HEK293 (cell line): Measurements from ENCODE around the gene UBR4.

Experiments used
- BCL6B ChIP-seq: fragments of 450-650 bp; formaldehyde crosslinking; IDR thresholded peaks from 2 replicates; pipeline ENCODE4 v1.5.1; 2017; ENCODE audit warnings: missing biosample characterization, missing genetic modification characterization
- GLIS1 ChIP-seq: fragments of 450-650 bp; formaldehyde crosslinking; IDR thresholded peaks from 2 replicates; pipeline ENCODE4 v1.5.1; 2016; ENCODE audit warnings: missing biosample characterization, missing genetic modification characterization
- KLF9 ChIP-seq: fragments of 450-650 bp; formaldehyde crosslinking; IDR thresholded peaks from 2 replicates; pipeline ENCODE4 v1.5.1; 2016; ENCODE audit warnings: missing biosample characterization, missing genetic modification characterization, low read depth
- MZF1 ChIP-seq: fragments of 450-650 bp; formaldehyde crosslinking; IDR thresholded peaks from 2 replicates; pipeline ENCODE4 v1.5.1; 2017; ENCODE audit warnings: missing biosample characterization, missing genetic modification characterization, borderline replicate concordance
- PRDM4 ChIP-seq: fragments of 450-650 bp; formaldehyde crosslinking; IDR thresholded peaks from 2 replicates; pipeline ENCODE4 v1.5.1; 2017; ENCODE audit warnings: missing biosample characterization, missing genetic modification characterization
- REST ChIP-seq: fragments of 450-650 bp; formaldehyde crosslinking; IDR thresholded peaks from 2 replicates; pipeline ENCODE4 v1.5.1; 2016; ENCODE audit warnings: missing biosample characterization, missing genetic modification characterization
- SP2 ChIP-seq: fragments of 450-650 bp; formaldehyde crosslinking; IDR thresholded peaks from 2 replicates; pipeline ENCODE4 v1.5.1; 2016; ENCODE audit warnings: missing biosample characterization, missing genetic modification characterization
- ZNF155 ChIP-seq: fragments of 450-650 bp; formaldehyde crosslinking; IDR thresholded peaks from 2 replicates; pipeline ENCODE4 v1.5.1; 2016; ENCODE audit warnings: missing biosample characterization, missing genetic modification characterization
- ZNF221 ChIP-seq: fragments of 450-650 bp; formaldehyde crosslinking; IDR thresholded peaks from 2 replicates; pipeline ENCODE4 v1.5.1; 2017; ENCODE audit warnings: missing biosample characterization, missing genetic modification characterization, borderline replicate concordance
- ZNF311 ChIP-seq: fragments of 450-650 bp; formaldehyde crosslinking; IDR thresholded peaks from 2 replicates; pipeline ENCODE4 v1.5.1; 2017; ENCODE audit warnings: missing biosample characterization, missing genetic modification characterization, borderline replicate concordance
- ZNF335 ChIP-seq: fragments of 450-650 bp; formaldehyde crosslinking; conservative IDR thresholded peaks from 2 replicates; pipeline ENCODE4 v1.5.1; 2016; ENCODE audit warnings: missing biosample characterization, missing genetic modification characterization
- ZNF341 ChIP-seq: fragments of 450-650 bp; formaldehyde crosslinking; IDR thresholded peaks from 2 replicates; pipeline ENCODE4; 2016; ENCODE audit warnings: low read depth, missing biosample characterization, missing genetic modification characterization
- ZNF423 ChIP-seq: fragments of 450-650 bp; formaldehyde crosslinking; IDR thresholded peaks from 2 replicates; pipeline ENCODE4 v1.5.1; 2016; ENCODE audit warnings: missing biosample characterization, missing genetic modification characterization
- ZNF473 ChIP-seq: fragments of 450-650 bp; formaldehyde crosslinking; IDR thresholded peaks from 2 replicates; pipeline ENCODE4 v1.5.1; 2017; ENCODE audit warnings: missing biosample characterization, missing genetic modification characterization
- ZNF518A ChIP-seq: fragments of 450-650 bp; formaldehyde crosslinking; conservative IDR thresholded peaks from 2 replicates; pipeline ENCODE4 v1.5.1; 2016; ENCODE audit warnings: low read depth, missing biosample characterization, missing genetic modification characterization
- ZNF571 ChIP-seq: fragments of 450-650 bp; formaldehyde crosslinking; IDR thresholded peaks from 2 replicates; pipeline ENCODE4 v1.5.0; 2017; ENCODE audit warnings: missing biosample characterization, missing genetic modification characterization
- ZNF580 ChIP-seq: fragments of 450-650 bp; formaldehyde crosslinking; IDR thresholded peaks from 2 replicates; pipeline ENCODE4 v1.5.1; 2016; ENCODE audit warnings: missing biosample characterization, missing genetic modification characterization
- ZNF747 ChIP-seq: fragments of 450-650 bp; formaldehyde crosslinking; IDR thresholded peaks from 2 replicates; pipeline ENCODE4 v1.5.1; 2016; ENCODE audit warnings: missing biosample characterization, missing genetic modification characterization
- ZSCAN23 ChIP-seq: fragments of 450-650 bp; formaldehyde crosslinking; IDR thresholded peaks from 2 replicates; pipeline ENCODE4 v1.5.1; 2016; ENCODE audit warnings: missing biosample characterization, missing genetic modification characterization
- TF ChIP-seq, protein P1 (sequence below): fragments of 450-650 bp; formaldehyde crosslinking; IDR thresholded peaks from 2 replicates; pipeline ENCODE4 v1.5.1; 2016; ENCODE audit warnings: missing biosample characterization, missing genetic modification characterization
- TF ChIP-seq, protein P2 (sequence below): fragments of 450-650 bp; formaldehyde crosslinking; IDR thresholded peaks from 2 replicates; pipeline ENCODE4 v1.5.1; 2016; ENCODE audit warnings: missing biosample characterization, missing genetic modification characterization

Gene UBR4

DNA sequence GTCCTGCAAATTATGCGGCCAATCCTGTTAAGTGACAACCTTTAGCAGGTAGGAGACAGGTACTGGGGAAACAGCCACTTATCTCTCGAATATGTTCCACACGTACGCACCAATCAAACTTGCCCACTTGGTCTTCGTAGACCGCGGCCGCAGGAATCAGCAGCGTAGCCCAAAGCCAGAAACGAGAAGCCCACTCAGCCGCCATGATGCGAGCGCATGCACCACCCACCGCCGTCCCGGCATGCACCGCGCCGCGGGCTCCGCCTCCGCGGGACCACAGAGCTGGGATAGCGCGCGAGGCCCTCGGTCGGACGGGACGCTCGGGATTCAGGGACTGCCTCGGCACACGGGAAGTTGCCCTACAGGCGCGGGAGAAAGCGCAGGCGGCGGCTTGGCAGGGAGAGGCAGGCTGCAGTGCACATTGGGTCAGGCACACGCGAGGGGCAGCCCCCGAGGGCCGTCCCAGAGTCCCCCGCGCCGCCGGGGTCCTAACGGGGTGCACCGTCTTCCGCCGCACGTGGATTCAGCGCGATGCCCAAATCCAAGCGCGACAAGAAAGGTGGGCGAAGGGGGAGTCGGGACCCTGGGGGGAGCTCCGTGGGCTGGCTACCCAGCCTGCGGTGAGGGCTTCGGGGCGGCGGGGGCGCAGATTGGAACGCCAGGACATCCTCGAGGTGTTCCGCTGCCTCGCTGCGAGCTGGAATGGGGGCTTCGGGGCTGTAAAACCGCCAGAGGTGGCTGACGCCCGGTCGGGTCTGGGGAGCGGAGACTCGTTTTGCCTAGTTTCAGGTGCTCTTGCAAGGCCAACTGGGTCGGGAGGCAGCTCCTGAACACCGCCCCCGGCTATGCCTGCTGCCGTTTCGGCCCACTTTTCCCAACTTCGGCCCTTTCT, 41.5 kb upstream of the UBR4 start, which contains the start of the genes EMC1 and MRTO4 (continued):
- TF ChIP-seq ZNF518A (tag by site-specific recombination) = peak; percentile 74
- no peak for TF ChIP-seq ZNF571
- peak; percentile 86 for TF ChIP-seq KLF9 (tag by site-specific recombination)
- no peak for TF ChIP-seq ZNF747 (tag by site-specific recombination)
- TF ChIP-seq, protein P1, sequence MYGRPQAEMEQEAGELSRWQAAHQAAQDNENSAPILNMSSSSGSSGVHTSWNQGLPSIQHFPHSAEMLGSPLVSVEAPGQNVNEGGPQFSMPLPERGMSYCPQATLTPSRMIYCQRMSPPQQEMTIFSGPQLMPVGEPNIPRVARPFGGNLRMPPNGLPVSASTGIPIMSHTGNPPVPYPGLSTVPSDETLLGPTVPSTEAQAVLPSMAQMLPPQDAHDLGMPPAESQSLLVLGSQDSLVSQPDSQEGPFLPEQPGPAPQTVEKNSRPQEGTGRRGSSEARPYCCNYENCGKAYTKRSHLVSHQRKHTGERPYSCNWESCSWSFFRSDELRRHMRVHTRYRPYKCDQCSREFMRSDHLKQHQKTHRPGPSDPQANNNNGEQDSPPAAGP (tag by site-specific recombination) = peak; percentile 94
- no peak for TF ChIP-seq ZNF311 (tag by site-specific recombination)
- no peak for TF ChIP-seq ZNF341
- TF ChIP-seq MZF1 (tag by site-specific recombination) = no peak
- TF ChIP-seq SP2 (tag by site-specific recombination) = peak; percentile 83
- TF ChIP-seq ZSCAN23 (tag by site-specific recombination) = 0 out of 2 replicates have a peak, but pooled peaks have one; percentile 35
- TF ChIP-seq ZNF221 = no peak
- peak; percentile 89 for TF ChIP-seq ZNF580 (tag by site-specific recombination)
- TF ChIP-seq REST (tag by site-specific recombination) = no peak
- TF ChIP-seq ZNF335 = peak; percentile 100
- no peak for TF ChIP-seq BCL6B (tag by site-specific recombination)
- TF ChIP-seq ZNF155 (tag by site-specific recombination) = no peak
- TF ChIP-seq ZNF423 (tag by site-specific recombination) = no peak
- peak; percentile 55; the same call in 1 of the 2 replicates for TF ChIP-seq GLIS1 (tag by site-specific recombination)
- TF ChIP-seq, protein P2, sequence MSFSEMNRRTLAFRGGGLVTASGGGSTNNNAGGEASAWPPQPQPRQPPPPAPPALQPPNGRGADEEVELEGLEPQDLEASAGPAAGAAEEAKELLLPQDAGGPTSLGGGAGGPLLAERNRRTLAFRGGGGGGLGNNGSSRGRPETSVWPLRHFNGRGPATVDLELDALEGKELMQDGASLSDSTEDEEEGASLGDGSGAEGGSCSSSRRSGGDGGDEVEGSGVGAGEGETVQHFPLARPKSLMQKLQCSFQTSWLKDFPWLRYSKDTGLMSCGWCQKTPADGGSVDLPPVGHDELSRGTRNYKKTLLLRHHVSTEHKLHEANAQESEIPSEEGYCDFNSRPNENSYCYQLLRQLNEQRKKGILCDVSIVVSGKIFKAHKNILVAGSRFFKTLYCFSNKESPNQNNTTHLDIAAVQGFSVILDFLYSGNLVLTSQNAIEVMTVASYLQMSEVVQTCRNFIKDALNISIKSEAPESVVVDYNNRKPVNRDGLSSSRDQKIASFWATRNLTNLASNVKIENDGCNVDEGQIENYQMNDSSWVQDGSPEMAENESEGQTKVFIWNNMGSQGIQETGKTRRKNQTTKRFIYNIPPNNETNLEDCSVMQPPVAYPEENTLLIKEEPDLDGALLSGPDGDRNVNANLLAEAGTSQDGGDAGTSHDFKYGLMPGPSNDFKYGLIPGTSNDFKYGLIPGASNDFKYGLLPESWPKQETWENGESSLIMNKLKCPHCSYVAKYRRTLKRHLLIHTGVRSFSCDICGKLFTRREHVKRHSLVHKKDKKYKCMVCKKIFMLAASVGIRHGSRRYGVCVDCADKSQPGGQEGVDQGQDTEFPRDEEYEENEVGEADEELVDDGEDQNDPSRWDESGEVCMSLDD (tag by site-specific recombination) = peak; percentile 66
- TF ChIP-seq ZNF473 (tag by site-specific recombination) = no peak
- peak; percentile 47; the same call in 1 of the 2 replicates for TF ChIP-seq PRDM4
